ENCODE results near the gene LCN1. TPM values are rescaled to one million over a fixed set of nuclear protein-coding genes. Genes with fewer than 3 reads are reported as not detected.
A peak's percentile ranks its signal among the peaks of the same experiment; 100 is the strongest.
"Not testable (repeated sequence)": the region's sequence is repeated elsewhere in the genome, so short reads cannot be mapped to it uniquely, and the experiment has no call there.

LCN1 gene
- total and polyA plus RNA-seq, 10 donors = 0.09 TPM; not detected in 9

DNA sequence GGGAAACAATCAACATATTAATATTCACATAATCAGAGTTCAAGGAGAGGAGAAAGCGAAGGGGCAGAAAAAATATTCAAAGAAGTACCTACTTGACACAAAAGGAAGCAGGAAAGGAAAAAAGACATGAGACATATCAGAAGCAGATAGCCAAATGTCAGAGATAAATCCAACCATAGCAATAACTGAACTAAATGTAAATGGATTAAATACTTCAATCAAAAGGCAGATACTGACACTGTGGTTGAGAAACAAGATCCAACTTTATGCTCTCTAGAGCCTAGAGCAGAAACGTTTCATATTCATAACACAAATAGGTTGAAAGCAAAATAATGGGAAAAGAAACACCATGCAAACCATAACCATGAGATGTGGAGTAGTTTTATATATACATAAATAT, 11.8 kb upstream of the LCN1 start:
- peaks cover 0 to 13% (median 9%) of the 10 kb centered on the region in 6 donors for H3K36me3 ChIP-seq
- H3K9me3 ChIP-seq = peaks cover 0 to 27% (median 20%) of the 10 kb centered on the region in 8 donors
- intact Hi-C loops (cut with DNase I; ENCODE audit: low total_unique reads) = no loop called here
- peaks cover 0 to 1% (median 0%) of the 10 kb centered on the region in 7 donors for H3K27me3 ChIP-seq (replicated peaks in 1 of 7)
- peaks cover 0 to 19% (median 7%) of the 10 kb centered on the region in 6 donors for H3K4me1 ChIP-seq
- WGBS, 5 donors = 78 to 97% (median 85%) methylated on average over 2 of the region's 2 CpGs
- DNase-seq = no peak
- H3K4me3 ChIP-seq = no peak overlapping the region
- no peak for TF ChIP-seq POLR2A (IDR thresholded peaks at IDR 0.05)
- no peak for TF ChIP-seq POLR2AphosphoS5 (IDR thresholded peaks at IDR 0.05)
- no peak overlapping the region for H3K27ac ChIP-seq

DNA sequence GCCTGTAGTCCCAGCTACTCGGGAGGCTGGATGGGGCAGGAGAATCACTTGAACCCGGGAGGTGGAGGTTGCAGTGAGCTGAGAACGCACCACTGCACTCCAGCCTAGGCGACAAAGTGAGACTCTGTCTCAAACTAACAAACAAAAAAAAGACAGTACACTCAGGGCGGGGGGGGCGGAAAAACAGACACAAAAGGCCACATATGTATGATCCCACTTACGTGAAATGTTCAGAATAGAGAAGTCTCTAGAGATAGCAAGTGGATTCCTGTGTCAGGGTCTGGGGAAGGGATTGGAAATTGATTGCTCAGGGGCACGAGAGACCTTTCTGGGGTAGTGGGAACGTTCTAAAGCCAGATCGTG, 9.0 kb upstream of the LCN1 start:
- no peaks in the 10 kb centered on the region for H3K36me3 ChIP-seq
- WGBS, 5 donors = 82 to 91% (median 85%) methylated on average over 10 of the region's 10 CpGs
- TF ChIP-seq, protein P1, sequence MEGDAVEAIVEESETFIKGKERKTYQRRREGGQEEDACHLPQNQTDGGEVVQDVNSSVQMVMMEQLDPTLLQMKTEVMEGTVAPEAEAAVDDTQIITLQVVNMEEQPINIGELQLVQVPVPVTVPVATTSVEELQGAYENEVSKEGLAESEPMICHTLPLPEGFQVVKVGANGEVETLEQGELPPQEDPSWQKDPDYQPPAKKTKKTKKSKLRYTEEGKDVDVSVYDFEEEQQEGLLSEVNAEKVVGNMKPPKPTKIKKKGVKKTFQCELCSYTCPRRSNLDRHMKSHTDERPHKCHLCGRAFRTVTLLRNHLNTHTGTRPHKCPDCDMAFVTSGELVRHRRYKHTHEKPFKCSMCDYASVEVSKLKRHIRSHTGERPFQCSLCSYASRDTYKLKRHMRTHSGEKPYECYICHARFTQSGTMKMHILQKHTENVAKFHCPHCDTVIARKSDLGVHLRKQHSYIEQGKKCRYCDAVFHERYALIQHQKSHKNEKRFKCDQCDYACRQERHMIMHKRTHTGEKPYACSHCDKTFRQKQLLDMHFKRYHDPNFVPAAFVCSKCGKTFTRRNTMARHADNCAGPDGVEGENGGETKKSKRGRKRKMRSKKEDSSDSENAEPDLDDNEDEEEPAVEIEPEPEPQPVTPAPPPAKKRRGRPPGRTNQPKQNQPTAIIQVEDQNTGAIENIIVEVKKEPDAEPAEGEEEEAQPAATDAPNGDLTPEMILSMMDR (IDR thresholded peaks at IDR 0.05 in 8 of 11, conservative IDR thresholded peaks at IDR 0.05 in 3 of 11) = no peak
- TF ChIP-seq POLR2A (IDR thresholded peaks at IDR 0.05) (no peak), POLR2AphosphoS5 (IDR thresholded peaks at IDR 0.05) (no peak)
- intact Hi-C loops (cut with DNase I; ENCODE audit: low total_unique reads) = no loop called here
- H3K4me3 ChIP-seq = no peak overlapping the region
- no peak overlapping the region for H3K27ac ChIP-seq
- peaks cover 0 to 22% (median 0%) of the 10 kb centered on the region in 7 donors for H3K27me3 ChIP-seq (replicated peaks in 1 of 7)
- no peak for DNase-seq
- H3K4me1 ChIP-seq = no peaks in the 10 kb centered on the region
- peaks cover 0 to 27% (median 20%) of the 10 kb centered on the region in 8 donors for H3K9me3 ChIP-seq

DNA sequence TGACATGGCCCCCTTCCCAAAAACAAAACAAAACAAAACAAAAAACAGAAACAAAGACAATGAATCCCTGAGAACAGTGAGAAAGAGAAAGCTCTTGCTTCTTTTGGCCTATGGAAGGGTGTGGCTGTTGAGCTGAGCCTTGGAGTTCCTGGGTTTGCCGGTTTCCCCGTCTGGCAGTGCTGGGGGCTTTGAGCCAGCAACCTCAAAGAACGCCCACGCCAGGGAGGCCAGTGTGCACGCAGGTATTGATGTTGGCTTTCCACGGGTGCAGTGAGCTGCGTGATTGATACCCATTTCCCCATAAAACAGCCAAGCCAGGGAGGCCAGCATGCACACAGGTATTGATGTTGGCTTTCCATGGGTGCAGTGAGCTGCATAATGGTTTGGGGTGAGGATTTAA, 8.3 kb upstream of the LCN1 start:
- intact Hi-C loops (cut with DNase I; ENCODE audit: low total_unique reads) = no loop called here
- 52 to 75% (median 62%) methylated on average over 7 of the region's 7 CpGs for WGBS, 5 donors

DNA sequence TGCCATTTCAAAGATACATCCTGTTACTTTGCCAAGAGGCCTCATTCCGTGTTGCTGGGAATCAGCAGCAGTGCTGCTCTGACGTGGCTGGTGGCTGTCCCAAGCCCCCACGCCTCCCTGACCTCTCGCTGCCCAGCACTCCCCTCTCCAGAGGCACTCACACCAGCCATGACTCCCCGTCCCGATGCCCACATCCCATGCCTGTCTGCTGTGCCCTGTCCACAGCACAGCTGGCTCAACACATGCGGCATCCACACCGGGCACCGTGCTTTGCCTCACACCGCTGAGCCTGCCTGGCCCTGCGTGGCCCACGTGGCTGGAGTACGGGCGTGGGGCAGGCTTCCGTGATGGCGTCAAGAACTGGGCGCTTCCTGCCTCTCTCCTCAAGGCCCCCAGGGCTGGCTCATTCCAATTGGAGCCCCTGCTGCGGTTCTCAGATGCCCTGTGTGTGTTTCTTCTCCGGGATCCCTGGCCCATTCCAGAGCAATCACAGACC, 7.8 kb upstream of the LCN1 start:
- Histone ChIP-seq H3K27ac (peak overlapping the region in 1 of 8 donors; percentile 41), H3K9me3 (peaks cover 0 to 22% (median 17%) of the 10 kb centered on the region in 8 donors), H3K36me3 (no peaks in the 10 kb centered on the region), H3K4me3 (no peak overlapping the region), H3K4me1 (no peaks in the 10 kb centered on the region), H3K27me3 (replicated peaks in 1 of 7) (peaks cover 0 to 27% (median 0%) of the 10 kb centered on the region in 7 donors)
- DNase-seq = no peak
- intact Hi-C loops (cut with DNase I; ENCODE audit: low total_unique reads) = no loop called here
- TF ChIP-seq, protein P1 (IDR thresholded peaks at IDR 0.05 in 8 of 11, conservative IDR thresholded peaks at IDR 0.05 in 3 of 11) = no peak
- peak in 2 of 3 donors; percentile 41 to 67 for TF ChIP-seq POLR2AphosphoS5 (IDR thresholded peaks at IDR 0.05)
- TF ChIP-seq POLR2A (IDR thresholded peaks at IDR 0.05) = no peak
- WGBS, 5 donors = 61 to 87% (median 77%) methylated on average over 6 to 19 of the region's 19 CpGs

More for the DNA sequence above, 8.3 kb upstream of the LCN1 start:
- Histone ChIP-seq H3K4me3 (no peak overlapping the region), H3K4me1 (no peaks in the 10 kb centered on the region), H3K27me3 (replicated peaks in 1 of 7) (peaks cover 0 to 27% (median 0%) of the 10 kb centered on the region in 7 donors), H3K36me3 (no peaks in the 10 kb centered on the region), H3K27ac (peak overlapping the region in 2 of 8 donors; percentile 38 to 41), H3K9me3 (peaks cover 0 to 26% (median 20%) of the 10 kb centered on the region in 8 donors)
- DNase-seq = no peak
- no peak for TF ChIP-seq POLR2AphosphoS5 (IDR thresholded peaks at IDR 0.05)
- TF ChIP-seq POLR2A (IDR thresholded peaks at IDR 0.05) = no peak

DNA sequence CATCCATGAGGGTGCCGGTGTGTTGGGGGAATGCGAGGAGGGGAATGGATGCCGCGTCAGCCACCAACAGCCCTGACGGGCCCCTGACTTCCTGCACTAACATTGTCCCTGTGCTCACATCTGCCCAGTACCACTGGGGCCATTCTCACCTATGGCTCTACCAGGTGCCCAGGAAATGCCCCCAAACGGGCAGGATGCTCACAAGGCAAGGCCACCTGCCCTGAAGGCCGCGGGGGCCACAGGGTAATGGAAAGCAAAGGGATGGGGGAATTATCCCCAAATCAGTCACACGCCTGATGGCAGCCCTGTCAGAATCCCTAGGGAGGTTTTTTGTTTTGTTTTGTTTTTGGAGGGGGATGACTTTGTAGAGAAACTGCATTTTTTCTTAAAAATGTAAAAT, 7.3 kb upstream of the LCN1 start:
- 73 to 86% (median 83%) methylated on average over 5 to 9 of the region's 9 CpGs for WGBS, 5 donors
- H3K9me3 ChIP-seq = peaks cover 0 to 17% (median 12%) of the 10 kb centered on the region in 8 donors
- H3K4me3 ChIP-seq; H3K4me1 ChIP-seq; H3K36me3 ChIP-seq; H3K27ac ChIP-seq; intact Hi-C loops (cut with DNase I; ENCODE audit: low total_unique reads): not testable (repeated sequence)
- DNase-seq = peak; percentile 32
- peaks cover 0 to 27% (median 0%) of the 10 kb centered on the region in 7 donors for H3K27me3 ChIP-seq (replicated peaks in 1 of 7)
